ENCODE results near the gene CCDC197. TPM values are rescaled to one million over a fixed set of nuclear protein-coding genes. Genes with fewer than 3 reads are reported as not detected.
A peak's percentile ranks its signal among the peaks of the same experiment; 100 is the strongest.

The CCDC197 gene
- total RNA-seq, 2 experiments from 2014 or later = 0.25 TPM; not detected in 1

- Mint-ChIP-seq H3K4me1 (peaks cover 9% of the 10 kb centered on the region), H3K27ac (no peak overlapping the region), H3K27me3 (no peaks in the 10 kb centered on the region), H3K36me3 (peaks cover 5% of the 10 kb centered on the region), H3K4me3 (no peak overlapping the region), H3K9me3 (no peaks in the 10 kb centered on the region)
- POLR2A ChIA-PET = no interaction called here
- ATAC-seq (ENCODE audit: low read depth) (no peak), DNase-seq (no peak)
Observed at GRCh38 chr14:94041551-94042346, 44.6 kb downstream of the CCDC197 start.

- ATAC-seq (ENCODE audit: low read depth) (no peak), DNase-seq (peak; percentile 24)
- Mint-ChIP-seq H3K27me3 (no peaks in the 10 kb centered on the region), H3K27ac (no peak overlapping the region), H3K36me3 (peaks cover 5% of the 10 kb centered on the region), H3K9me3 (no peaks in the 10 kb centered on the region), H3K4me3 (no peak overlapping the region), H3K4me1 (peaks cover 8% of the 10 kb centered on the region)
- POLR2A ChIA-PET = no interaction called here
Observed at GRCh38 chr14:94042433-94043091, 45.5 kb downstream of the CCDC197 start.

GRCh38 chr14:94043111-94043755 is 46.1 kb downstream of the CCDC197 start:
- no peaks in the 10 kb centered on the region for H3K9me3 Mint-ChIP-seq
- H3K4me1 Mint-ChIP-seq = peaks cover 8% of the 10 kb centered on the region
- ATAC-seq (ENCODE audit: low read depth) (no peak), DNase-seq (peak; percentile 27)
- H3K4me3 Mint-ChIP-seq = no peak overlapping the region
- H3K27ac Mint-ChIP-seq = peak overlapping the region; percentile 15
- POLR2A ChIA-PET = no interaction called here
- H3K36me3 Mint-ChIP-seq = peaks cover 7% of the 10 kb centered on the region
- no peaks in the 10 kb centered on the region for H3K27me3 Mint-ChIP-seq

GRCh38 chr14:94043756-94044475 is 46.8 kb downstream of the CCDC197 start:
- peaks cover 10% of the 10 kb centered on the region for H3K36me3 Mint-ChIP-seq
- POLR2A ChIA-PET = no interaction called here
- ATAC-seq (ENCODE audit: low read depth) = no peak

GRCh38 chr14:94044476-94045091 is 47.5 kb downstream of the CCDC197 start:
- Mint-ChIP-seq H3K36me3 (peaks cover 10% of the 10 kb centered on the region), H3K27ac (no peak overlapping the region), H3K27me3 (no peaks in the 10 kb centered on the region), H3K4me3 (no peak overlapping the region), H3K4me1 (peaks cover 8% of the 10 kb centered on the region), H3K9me3 (no peaks in the 10 kb centered on the region)
- peak; percentile 25 for DNase-seq
- POLR2A ChIA-PET = no interaction called here
- ATAC-seq (ENCODE audit: low read depth) = no peak

More at GRCh38 chr14:94043756-94044475, 46.8 kb downstream of the CCDC197 start:
- no peaks in the 10 kb centered on the region for H3K27me3 Mint-ChIP-seq
- DNase-seq = peak; percentile 21
- H3K9me3 Mint-ChIP-seq = no peaks in the 10 kb centered on the region
- no peak overlapping the region for H3K4me3 Mint-ChIP-seq
- peak overlapping the region; percentile 15 for H3K27ac Mint-ChIP-seq
- H3K4me1 Mint-ChIP-seq = peaks cover 8% of the 10 kb centered on the region

GRCh38 chr14:94045101-94045500 is 48.0 kb downstream of the CCDC197 start:
- H3K27me3 Mint-ChIP-seq = no peaks in the 10 kb centered on the region
- H3K9me3 Mint-ChIP-seq = no peaks in the 10 kb centered on the region
- POLR2A ChIA-PET = no interaction called here
- peaks cover 10% of the 10 kb centered on the region for H3K36me3 Mint-ChIP-seq
- ATAC-seq (ENCODE audit: low read depth) (no peak), DNase-seq (peak; percentile 5)
- peaks cover 8% of the 10 kb centered on the region for H3K4me1 Mint-ChIP-seq
- H3K4me3 Mint-ChIP-seq = no peak overlapping the region
- H3K27ac Mint-ChIP-seq = peak overlapping the region; percentile 57

GRCh38 chr14:94045563-94046345 is 48.7 kb downstream of the CCDC197 start:
- Mint-ChIP-seq H3K4me1 (peaks cover 8% of the 10 kb centered on the region), H3K9me3 (no peaks in the 10 kb centered on the region), H3K4me3 (no peak overlapping the region), H3K27ac (no peak overlapping the region), H3K36me3 (peaks cover 13% of the 10 kb centered on the region), H3K27me3 (no peaks in the 10 kb centered on the region)
- POLR2A ChIA-PET = no interaction called here
- DNase-seq = peak; percentile 22
- no peak for ATAC-seq (ENCODE audit: low read depth)

- Mint-ChIP-seq H3K27ac (no peak overlapping the region), H3K36me3 (peaks cover 17% of the 10 kb centered on the region)
- no peak for DNase-seq
Observed at GRCh38 chr14:94046696-94047250, 49.7 kb downstream of the CCDC197 start.

GRCh38 chr14:94047581-94047980 is 50.5 kb downstream of the CCDC197 start:
- H3K4me3 Mint-ChIP-seq = no peak overlapping the region
- no peaks in the 10 kb centered on the region for H3K27me3 Mint-ChIP-seq
- POLR2A ChIA-PET = no interaction called here
- no peaks in the 10 kb centered on the region for H3K9me3 Mint-ChIP-seq
- no peak for ATAC-seq (ENCODE audit: low read depth)
- DNase-seq = no peak
- H3K4me1 Mint-ChIP-seq = peaks cover 14% of the 10 kb centered on the region
- peaks cover 22% of the 10 kb centered on the region for H3K36me3 Mint-ChIP-seq
- peak overlapping the region; percentile 47 for H3K27ac Mint-ChIP-seq

More at GRCh38 chr14:94046696-94047250, 49.7 kb downstream of the CCDC197 start:
- POLR2A ChIA-PET = no interaction called here
- H3K9me3 Mint-ChIP-seq = no peaks in the 10 kb centered on the region
- no peak for ATAC-seq (ENCODE audit: low read depth)
- no peak overlapping the region for H3K4me3 Mint-ChIP-seq
- H3K4me1 Mint-ChIP-seq = peaks cover 9% of the 10 kb centered on the region
- no peaks in the 10 kb centered on the region for H3K27me3 Mint-ChIP-seq

GRCh38 chr14:94048691-94049624 is 51.9 kb downstream of the CCDC197 start:
- Mint-ChIP-seq H3K27me3 (no peaks in the 10 kb centered on the region), H3K9me3 (no peaks in the 10 kb centered on the region), H3K4me3 (no peak overlapping the region), H3K36me3 (peaks cover 27% of the 10 kb centered on the region), H3K4me1 (peaks cover 17% of the 10 kb centered on the region), H3K27ac (no peak overlapping the region)
- DNase-seq = no peak
- no peak for ATAC-seq (ENCODE audit: low read depth)
- POLR2A ChIA-PET = no interaction called here

GRCh38 chr14:94049625-94050023 is 52.5 kb downstream of the CCDC197 start:
- DNase-seq = no peak
- no peaks in the 10 kb centered on the region for H3K27me3 Mint-ChIP-seq
- no peak overlapping the region for H3K4me3 Mint-ChIP-seq
- POLR2A ChIA-PET = no interaction called here
- peaks cover 24% of the 10 kb centered on the region for H3K4me1 Mint-ChIP-seq
- H3K9me3 Mint-ChIP-seq = no peaks in the 10 kb centered on the region
- H3K36me3 Mint-ChIP-seq = peaks cover 33% of the 10 kb centered on the region
- ATAC-seq (ENCODE audit: low read depth) = no peak
- H3K27ac Mint-ChIP-seq = no peak overlapping the region
